A673 (cell line): ENCODE data around the gene SNORC. TPM values are rescaled to one million over a fixed set of nuclear protein-coding genes. Genes with fewer than 3 reads are reported as not detected.
A peak's percentile ranks its signal among the peaks of the same experiment; 100 is the strongest.

Experiments
- BruUV-seq: library from RNA; stranded (reverse); fragments of 400-500 nt; replicated peaks from 2 replicates; lab custom pipeline; 2021; lab: Mats Ljungman, UMichigan
- CTCF ChIA-PET: fragments of 300-600 bp; sonication (Branson Sonifier 250); formaldehyde crosslinking; loops from one replicate; lab custom pipeline; 2022; ENCODE audit warnings: antibody characterized with exemption; lab: Charles Lee
- POLR2A ChIA-PET: fragments of 300-600 bp; sonication (Branson Sonifier 250); formaldehyde crosslinking; loops from one replicate; lab custom pipeline; 2022; ENCODE audit warnings: antibody characterized with exemption; ENCODE audit not compliant: low non-redundant PET; lab: Charles Lee
- DNase-seq: peaks from one replicate; pipeline ENCODE4 v3.0.0-alpha.2; 2015; ENCODE audit warnings: low spot score
- H3K27ac ChIP-seq: fragments of 200-600 bp; sonication (generic); 2 replicates; pipeline ENCODE4 v1.5.1; 2016; ENCODE audit warnings: mixed run types, low read depth, mild to moderate bottlenecking, mixed read lengths, antibody characterized with exemption, low read length; ENCODE audit not compliant: poor library complexity, severe bottlenecking
- H3K27me3 ChIP-seq: fragments of 200-600 bp; sonication (generic); replicated peaks from 2 replicates; pipeline ENCODE4 v1.6.1; 2017; ENCODE audit warnings: mixed run types, low read depth, mild to moderate bottlenecking, mixed read lengths, antibody characterized with exemption, low read length; ENCODE audit not compliant: insufficient read depth, poor library complexity
- H3K36me3 ChIP-seq: fragments of 200-600 bp; sonication (generic); 2 replicates; pipeline ENCODE4 v1.6.1; 2016; ENCODE audit warnings: mixed run types, mild to moderate bottlenecking, mixed read lengths, antibody characterized with exemption, low read length; ENCODE audit not compliant: insufficient read depth, poor library complexity, severe bottlenecking
- H3K4me1 ChIP-seq: fragments of 200-600 bp; sonication (generic); 2 replicates; pipeline ENCODE4 v1.6.1; 2017; ENCODE audit warnings: mixed run types, mild to moderate bottlenecking, mixed read lengths, antibody characterized with exemption, low read length; ENCODE audit not compliant: insufficient read depth, poor library complexity, severe bottlenecking
- H3K4me3 ChIP-seq: fragments of 200-600 bp; sonication (generic); 2 replicates; pipeline ENCODE4 v1.5.1; 2016; ENCODE audit warnings: low read depth, mixed run types, mild to moderate bottlenecking, mixed read lengths, low read length; ENCODE audit not compliant: poor library complexity, severe bottlenecking
- H3K9me3 ChIP-seq: fragments of 200-600 bp; sonication (generic); 2 replicates; pipeline ENCODE4 v1.6.1; 2016; ENCODE audit warnings: mixed run types, low read depth, mild to moderate bottlenecking, mixed read lengths, antibody characterized with exemption, low read length; ENCODE audit not compliant: poor library complexity, severe bottlenecking
- CTCF ChIP-seq: fragments of 300-800, 200-600 bp; sonication (generic); conservative IDR thresholded peaks from 2 replicates; pipeline ENCODE4 v1.5.1; 2017; ENCODE audit warnings: low read depth, mild to moderate bottlenecking, antibody characterized with exemption, low read length, moderate library complexity, mixed read lengths
- EZH2 ChIP-seq: fragments of 200-600 bp; sonication (generic); IDR thresholded peaks from 2 replicates; pipeline ENCODE4 v1.6.1; 2017; ENCODE audit warnings: borderline replicate concordance, low read depth, mild to moderate bottlenecking, mixed read lengths, antibody characterized with exemption, low read length; ENCODE audit not compliant: poor library complexity, severe bottlenecking
- intact Hi-C: fragments of 100-400 bp; cut with micrococcal nuclease; formaldehyde crosslinking; loops from one replicate; pipeline ENCODE4 v1.10.0; 2022; ENCODE audit not compliant: unreplicated experiment
- total RNA-seq: library from RNA; stranded (reverse); gene quantifications from 2 replicates; pipeline ENCODE4 v1.2.3, GENCODE V29; 2021

Gene SNORC
- total RNA-seq, 1 experiment from 2014 or later: 4.6 TPM

GRCh38 chr2:232920760-232921159 is 50.7 kb downstream of the SNORC start:
- Histone ChIP-seq H3K27ac (no peak overlapping the region), H3K4me3 (peak overlapping the region; percentile 30), H3K4me1 (peaks cover 11% of the 10 kb centered on the region), H3K36me3 (no peaks in the 10 kb centered on the region), H3K9me3 (no peaks in the 10 kb centered on the region), H3K27me3 (peaks cover 8% of the 10 kb centered on the region)
- ChIA-PET CTCF (no interaction called here), POLR2A (no interaction called here)
- DNase-seq: no peak
- BruUV-seq: no TSS peak
- TF ChIP-seq CTCF: no peak
- no peak for TF ChIP-seq EZH2
- intact Hi-C loops: no loop called here

GRCh38 chr2:232924433-232924832 is 54.4 kb downstream of the SNORC start:
- Histone ChIP-seq H3K9me3 (no peaks in the 10 kb centered on the region), H3K27me3 (peaks cover 31% of the 10 kb centered on the region), H3K36me3 (no peaks in the 10 kb centered on the region), H3K27ac (no peak overlapping the region), H3K4me3 (no peak overlapping the region), H3K4me1 (peaks cover 15% of the 10 kb centered on the region)
- no peak for DNase-seq
- CTCF ChIA-PET: no interaction called here
- TF ChIP-seq EZH2 (no peak), CTCF (no peak)
- BruUV-seq: no TSS peak
- intact Hi-C loops: no loop called here
- POLR2A ChIA-PET: no interaction called here

GRCh38 chr2:232925153-232925820 is 55.2 kb downstream of the SNORC start:
- DNase-seq: no peak
- ChIA-PET CTCF (no interaction called here), POLR2A (no interaction called here)
- Histone ChIP-seq H3K4me1 (peaks cover 12% of the 10 kb centered on the region), H3K4me3 (no peak overlapping the region), H3K27ac (no peak overlapping the region), H3K9me3 (no peaks in the 10 kb centered on the region), H3K36me3 (no peaks in the 10 kb centered on the region), H3K27me3 (peaks cover 31% of the 10 kb centered on the region)
- intact Hi-C loops: no loop called here
- no TSS peak for BruUV-seq
- TF ChIP-seq EZH2 (no peak), CTCF (no peak)
